Stimulated activated CD4-positive, alpha-beta T cell treated with anti-CD3 and anti-CD28 coated beads, Interleukin-2, amount 100 ng/mL, for 24 hours (primary cell): Measurements from ENCODE around the gene TMPRSS3.
A peak's percentile ranks its signal among the peaks of the same experiment; 100 is the strongest.

Source experiments
- DNase-seq, 2 donors: peaks; one replicate each; pipeline ENCODE4 v3.0.0-alpha.2; 2020

TMPRSS3 gene

DNA sequence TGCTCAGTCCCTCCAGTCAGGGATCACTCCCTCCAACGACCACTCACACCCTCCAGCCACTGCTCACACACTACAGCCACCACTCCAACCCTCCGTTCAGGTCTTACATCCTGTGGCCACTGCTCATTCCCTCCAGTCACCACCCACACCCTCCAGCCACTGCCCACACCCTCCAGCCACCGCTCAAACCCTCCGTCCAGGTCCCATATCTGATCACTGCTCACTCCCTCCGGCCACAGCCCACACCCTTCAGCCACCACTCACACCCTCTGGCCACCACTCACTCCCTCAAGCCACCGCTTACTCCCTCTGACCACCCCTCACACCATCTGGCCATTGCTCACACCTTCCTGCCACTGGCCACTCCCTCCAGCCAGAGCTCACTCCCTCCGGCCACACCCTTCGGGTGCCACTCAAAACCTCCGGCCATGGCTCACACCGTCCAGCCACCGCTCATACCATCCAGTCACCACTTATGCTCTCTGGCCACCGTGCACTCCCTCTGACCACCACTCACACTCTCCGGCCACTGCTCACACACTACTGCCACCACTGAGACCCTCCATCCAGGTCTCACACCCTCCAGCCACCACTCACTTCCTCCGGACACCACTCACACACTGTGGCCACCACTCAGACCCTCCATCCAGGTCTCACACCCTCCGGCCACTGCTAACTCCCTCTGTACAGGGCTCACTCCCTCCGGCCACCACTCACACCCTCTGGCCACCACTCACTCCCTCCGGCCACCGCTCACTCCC is 24.8 kb downstream of the TMPRSS3 start:
- no peak for DNase-seq

DNA sequence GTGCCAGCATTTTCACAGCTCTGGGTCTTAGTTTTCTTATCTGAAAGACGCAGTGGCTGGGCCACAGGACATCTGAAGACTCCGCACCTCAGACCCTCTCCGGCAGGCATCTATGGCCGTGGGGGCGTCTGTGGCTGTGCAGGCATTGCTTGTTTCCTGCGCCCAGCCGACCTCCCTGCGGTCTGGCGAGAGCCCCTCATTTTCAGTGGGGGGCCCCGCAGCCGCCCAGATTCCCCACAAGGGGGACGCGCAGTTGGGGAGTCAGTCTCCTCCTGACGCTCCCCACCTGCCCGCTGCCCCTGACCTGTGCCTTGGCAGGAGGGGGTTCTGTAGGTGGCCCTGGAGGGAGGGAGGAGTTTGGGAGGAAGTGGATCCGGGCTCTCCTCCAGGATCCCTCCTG is 26.0 kb downstream of the TMPRSS3 start:
- DNase-seq = no peak

DNA sequence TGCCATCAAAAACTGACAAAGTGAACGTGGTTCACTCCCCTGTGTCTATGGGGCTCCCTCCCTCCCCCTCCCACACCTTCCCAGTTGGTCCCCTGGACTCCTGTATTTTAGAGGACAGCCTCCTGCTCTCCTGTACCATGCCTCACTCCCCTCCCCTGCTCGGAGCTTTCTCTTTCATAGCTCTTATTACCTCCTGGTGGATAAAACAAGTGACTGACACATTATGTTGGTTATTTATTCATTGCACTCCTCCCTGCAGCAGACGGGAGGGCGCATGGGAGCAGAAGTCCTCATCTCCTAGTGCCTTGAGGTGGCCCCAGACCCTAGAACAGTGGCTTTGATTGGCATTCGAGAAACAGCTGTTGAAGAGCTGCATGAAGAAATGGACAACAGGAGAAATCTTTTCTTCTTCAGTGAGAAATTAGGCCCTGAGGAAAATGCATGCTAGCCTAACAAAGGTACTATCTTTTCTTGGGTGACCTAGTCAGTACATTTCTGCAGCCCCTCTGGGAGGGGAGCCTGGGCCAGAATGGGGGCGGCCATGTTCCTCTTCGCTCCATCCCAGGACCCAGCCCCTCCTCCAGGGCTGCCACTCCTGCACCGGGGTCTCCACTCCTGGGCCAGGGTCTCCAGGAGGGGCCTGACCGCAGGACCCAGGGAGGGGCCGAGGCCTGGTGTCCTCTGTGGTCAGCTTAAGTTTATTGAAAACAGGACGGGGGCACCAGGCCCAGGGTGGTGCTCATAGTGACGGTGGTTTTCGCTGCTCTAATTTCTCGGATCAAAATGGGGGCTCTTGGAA is 28.3 kb downstream of the TMPRSS3 start:
- DNase-seq = no peak

DNA sequence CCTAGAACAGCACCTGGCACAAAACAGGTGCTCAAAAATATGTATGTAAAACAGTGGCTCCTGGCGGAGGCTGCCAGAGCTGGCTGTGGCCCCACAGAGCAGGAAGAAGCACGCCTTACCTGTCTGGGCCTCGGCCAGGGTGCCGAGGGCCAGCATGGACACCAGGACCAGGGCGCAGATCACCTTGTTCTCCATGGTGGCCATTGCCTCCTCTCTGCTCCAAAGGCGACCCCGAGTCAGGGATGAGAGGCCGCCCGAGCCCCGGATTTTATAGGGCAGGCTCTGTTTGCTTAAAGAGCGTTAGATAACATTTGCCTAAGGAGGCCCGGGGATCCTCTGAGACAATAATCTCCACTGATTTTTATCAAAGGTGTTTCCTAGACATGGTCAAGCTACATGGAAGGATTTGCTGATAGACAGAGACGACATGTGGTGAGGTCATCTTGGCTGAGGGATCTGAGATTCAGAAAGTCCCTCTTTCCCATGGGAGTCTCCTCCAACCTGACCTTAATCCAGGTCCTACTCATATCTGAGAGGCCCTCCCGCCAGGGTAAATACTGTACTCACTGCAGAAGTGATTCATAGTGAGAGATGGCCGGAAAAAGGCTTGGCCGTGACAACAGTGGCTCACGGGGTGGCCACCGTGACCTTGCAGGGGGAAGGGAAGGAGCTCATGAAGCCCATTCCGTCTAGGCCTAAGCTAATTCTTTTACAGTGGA is 29.4 kb downstream of the TMPRSS3 start, which contains the start of gene TFF1:
Gene TFF1, minus strand, starts transcription at position 244 of the 719 bp plus-strand sequence. Its CDS starts 40 bp downstream, at position 204.
- DNase-seq = no peak

DNA sequence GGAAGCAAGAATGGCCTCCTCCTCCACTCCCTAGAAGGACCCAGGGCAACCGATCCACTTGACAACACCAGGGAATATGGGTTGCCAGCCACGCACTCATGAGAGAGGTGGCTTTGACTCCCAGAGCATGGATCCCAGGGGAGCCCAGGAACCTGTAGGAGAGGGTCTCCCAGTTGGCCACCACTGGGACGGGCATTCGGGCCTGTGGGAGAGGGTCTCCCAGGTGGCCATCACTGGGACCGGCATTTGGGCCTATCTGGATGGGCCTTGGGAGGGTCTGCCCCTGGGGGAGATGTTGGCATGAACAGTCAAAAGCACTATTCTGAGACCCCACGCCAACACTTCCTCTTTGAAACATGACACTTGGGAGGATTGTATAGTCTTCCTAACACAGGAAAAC is 30.1 kb downstream of the TMPRSS3 start:
- DNase-seq = no peak

DNA sequence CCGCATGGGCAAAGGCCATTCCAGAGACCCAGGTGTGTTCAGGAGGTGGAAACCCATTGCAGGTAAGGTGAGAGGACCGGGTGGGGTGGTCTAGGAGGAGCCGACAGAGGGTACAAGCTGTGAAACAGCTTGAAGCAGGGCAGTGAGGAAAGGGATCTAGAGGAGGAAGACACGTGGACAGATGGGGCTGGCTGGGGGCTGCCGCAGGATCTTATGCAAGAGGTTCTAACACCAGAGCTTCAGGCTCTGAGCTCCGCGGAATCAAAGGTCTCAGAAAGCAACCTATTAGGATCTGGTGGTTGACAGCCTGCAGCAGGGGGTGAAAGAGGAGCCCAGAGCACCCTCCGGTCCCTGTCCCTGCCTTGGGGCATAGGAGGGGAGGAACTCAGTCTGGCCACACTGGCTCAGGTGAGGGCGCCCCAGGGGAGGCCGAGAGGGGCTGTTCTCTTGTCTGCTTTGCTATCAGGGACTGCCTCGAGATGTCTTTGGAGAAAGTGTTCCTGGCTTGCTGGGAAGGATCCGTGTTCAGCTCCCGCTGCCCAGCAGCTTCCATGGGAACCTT is 31.5 kb downstream of the TMPRSS3 start:
- no peak for DNase-seq

DNA sequence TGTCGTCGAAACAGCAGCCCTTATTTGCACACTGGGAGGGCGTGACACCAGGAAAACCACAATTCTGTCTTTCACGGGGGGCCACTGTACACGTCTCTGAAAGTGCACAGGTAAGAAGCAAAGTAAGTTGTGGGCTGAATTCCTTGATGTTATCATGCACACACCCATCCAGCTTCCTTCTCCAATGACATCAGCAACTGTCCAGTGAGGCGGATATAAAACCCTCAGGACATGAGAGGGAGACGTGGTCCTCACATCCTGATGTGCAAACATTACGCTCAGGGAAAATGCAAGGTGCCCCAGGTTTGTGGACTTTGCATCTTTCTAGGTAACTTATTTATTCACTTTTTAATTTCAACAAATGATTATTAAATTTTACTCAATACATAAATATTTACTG is 32.5 kb downstream of the TMPRSS3 start:
- no peak for DNase-seq

DNA sequence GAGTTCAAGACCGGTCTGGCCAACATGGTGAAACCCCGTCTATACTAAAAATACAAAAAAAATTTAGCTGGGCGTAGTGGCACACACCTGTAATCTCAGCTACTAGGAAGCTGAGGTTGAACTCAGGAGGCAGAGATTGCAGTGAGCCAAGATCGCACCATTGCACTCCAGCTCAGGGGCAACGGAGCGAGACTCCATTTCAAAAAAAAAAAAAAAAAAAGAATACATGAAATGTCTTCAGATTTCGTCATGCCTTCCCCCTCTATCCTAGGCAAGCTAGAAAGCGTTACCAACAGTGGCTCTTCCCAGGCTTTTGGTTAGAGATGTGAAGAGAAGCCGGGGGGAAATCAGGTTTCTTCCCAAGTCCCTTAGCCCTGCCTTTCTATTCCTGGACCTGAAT is 33.2 kb downstream of the TMPRSS3 start:
- no peak for DNase-seq

DNA sequence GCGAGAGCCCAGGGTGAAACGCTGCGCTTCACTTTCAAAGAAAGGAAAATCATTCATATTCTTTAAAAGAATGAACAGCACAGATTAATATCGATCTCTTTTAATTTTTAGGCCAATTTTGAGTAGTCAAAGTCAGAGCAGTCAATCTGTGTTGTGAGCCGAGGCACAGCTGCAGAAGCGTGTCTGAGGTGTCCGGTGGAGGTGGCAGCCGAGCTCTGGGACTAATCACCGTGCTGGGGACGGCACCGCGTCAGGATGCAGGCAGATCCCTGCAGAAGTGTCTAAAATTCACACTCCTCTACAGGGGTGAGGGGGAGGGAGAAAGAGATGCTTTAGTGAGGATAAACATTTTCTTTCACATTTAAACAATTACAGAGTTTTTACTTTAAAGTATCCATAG is 33.7 kb downstream of the TMPRSS3 start:
- DNase-seq = no peak

DNA sequence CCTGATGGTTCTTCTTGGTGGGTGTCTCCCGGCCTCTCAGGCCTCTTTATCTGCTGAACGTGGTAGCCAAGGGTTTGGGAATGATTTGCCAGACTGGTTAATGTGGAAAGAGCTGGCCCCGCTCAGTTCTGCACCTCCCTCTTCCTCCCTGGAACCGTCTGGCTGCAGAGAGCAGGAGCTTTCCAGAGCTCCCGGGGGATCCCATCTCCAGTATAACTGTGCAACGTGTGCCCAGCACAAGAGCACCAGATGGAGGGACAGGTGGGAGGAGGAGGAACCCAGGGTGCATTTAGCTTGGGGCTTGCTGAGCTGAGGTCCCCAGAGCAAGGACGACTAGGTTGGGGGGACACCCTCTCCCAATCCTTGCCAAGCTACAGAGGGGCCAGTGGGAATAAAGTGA is 34.6 kb downstream of the TMPRSS3 start:
- DNase-seq = no peak

DNA sequence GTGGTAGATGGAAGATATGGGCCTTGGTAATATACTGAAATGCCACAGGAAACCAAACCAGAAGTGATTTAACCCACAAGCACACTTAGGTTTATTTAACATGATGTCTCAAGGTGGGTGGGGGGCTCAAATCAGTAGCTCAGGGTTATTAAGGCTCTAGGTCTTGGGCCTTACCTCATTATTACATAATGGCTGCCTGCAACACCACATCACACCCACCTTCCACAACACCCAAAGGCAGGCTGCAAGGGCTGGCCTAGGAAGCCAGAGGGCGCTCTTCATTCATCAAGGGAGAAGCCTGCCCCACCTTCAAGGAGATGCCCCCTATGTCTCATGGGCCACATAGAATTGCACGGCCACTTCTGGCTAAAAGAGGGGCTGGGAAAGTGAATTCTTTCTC is 35.5 kb downstream of the TMPRSS3 start:
- DNase-seq = peak in 1 of 2 donors; percentile 45

DNA sequence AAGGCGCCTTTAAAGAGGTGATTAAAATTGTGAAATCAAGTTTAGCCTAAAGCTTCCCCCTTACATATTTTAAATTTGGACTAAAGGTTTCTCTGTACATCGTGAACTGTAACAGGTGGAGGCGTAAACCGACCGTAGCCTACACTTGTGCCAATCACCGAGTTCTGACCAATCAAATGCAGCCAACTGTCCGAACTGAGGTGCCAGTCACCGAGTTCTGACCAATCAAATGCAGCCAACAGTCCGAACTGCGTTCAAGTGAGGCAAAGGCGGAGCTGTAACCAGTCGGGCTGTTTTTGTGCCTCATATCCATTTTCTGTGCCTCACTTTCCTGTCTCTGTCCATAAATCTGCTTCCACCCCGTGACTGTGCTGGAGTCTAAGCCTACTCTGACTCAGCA is 36.9 kb downstream of the TMPRSS3 start:
- no peak for DNase-seq

DNA sequence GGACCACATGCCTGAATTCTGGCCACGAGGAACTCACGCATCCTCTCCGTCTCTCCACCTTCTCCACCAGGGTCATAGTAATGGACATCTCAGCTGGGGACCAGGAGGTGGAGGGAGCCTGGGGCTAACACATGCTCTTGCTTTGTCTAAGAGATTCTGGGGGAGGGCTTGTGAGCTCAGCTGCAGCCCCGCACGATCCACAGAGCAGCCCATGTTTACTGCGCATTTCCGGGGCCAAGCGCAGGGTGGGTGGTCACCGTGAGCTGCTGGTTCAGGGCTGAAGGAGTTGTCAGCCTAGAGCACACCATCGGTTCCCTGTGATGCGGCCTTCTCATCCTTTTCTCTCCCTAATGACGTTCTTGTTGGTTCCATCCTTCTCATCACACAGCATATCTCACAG is 37.6 kb downstream of the TMPRSS3 start:
- no peak for DNase-seq

DNA sequence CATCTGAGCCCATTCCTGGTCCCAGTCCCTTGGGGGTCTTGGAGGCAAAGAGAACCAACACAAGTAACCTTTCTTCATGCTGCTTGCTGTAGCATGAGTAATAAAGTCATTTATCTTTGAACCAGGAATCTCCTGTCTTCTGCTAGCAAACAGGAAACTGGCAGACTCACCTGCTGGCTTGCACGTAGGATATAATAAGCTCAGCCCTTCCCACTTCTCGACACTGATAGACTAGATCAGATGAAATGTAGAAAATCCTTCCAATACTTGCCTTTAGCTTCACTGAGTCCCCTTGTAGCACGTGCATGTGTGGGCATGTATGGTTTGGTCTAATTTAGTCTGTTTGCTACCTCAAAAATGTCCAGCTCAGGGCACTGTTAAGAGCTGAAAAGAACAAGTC is 38.5 kb downstream of the TMPRSS3 start:
- no peak for DNase-seq

DNA sequence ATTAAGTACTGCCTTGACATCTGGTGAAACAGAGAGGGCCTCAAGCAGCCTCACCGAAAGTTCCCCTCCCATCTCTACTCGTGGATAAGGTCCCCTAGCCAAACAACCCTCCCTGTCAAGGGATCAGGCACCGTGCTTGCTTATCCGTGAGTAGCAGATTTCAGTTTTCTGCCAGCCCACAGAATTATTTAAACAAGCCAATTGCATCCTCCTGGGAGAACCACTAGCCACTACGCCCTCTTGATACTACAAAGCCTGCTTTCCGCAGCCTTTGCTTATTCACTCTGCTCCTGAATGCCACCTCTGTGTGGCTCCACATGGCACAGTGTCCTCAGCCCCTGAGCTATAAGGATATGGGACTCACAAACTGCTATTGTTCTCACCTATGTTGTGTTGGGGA is 39.2 kb downstream of the TMPRSS3 start:
- no peak for DNase-seq

DNA sequence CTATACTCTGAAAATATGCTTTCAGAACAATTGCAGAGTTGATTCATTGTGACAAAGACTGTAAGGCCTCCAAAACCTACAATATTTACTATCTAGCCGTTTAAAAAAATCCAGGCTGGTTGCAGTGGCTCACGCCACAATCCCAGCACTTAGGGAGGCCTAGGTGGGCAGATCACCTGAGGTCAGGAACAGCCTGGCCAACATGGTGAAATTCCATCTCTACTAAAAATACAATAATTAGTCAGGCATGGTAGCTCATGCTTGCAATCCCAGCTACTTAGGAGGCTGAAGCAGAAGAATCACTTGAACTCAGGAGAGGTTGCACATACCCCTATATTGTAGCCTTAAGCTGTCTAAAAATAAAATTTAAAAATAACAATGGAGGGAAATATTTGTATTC is 39.8 kb downstream of the TMPRSS3 start:
- DNase-seq = no peak

DNA sequence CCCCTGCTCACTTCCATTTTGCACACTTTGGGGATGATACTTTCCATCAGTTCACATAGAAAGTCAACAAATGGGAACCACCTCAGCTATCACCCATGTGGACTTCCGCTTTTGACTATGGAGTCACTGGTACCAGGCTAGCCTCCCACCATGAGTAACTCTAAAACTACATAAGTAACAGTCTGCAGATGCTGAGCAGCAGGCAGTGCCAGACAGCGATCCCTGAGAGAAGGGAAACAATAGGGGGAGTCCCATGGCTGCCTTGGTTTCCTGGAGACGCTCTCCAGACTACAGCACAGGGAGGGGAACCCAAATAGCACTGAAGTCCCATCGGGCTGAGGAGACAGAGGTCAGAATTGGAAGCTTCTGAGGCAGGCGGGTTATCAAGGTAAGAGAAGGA is 42.2 kb downstream of the TMPRSS3 start:
- no peak for DNase-seq

DNA sequence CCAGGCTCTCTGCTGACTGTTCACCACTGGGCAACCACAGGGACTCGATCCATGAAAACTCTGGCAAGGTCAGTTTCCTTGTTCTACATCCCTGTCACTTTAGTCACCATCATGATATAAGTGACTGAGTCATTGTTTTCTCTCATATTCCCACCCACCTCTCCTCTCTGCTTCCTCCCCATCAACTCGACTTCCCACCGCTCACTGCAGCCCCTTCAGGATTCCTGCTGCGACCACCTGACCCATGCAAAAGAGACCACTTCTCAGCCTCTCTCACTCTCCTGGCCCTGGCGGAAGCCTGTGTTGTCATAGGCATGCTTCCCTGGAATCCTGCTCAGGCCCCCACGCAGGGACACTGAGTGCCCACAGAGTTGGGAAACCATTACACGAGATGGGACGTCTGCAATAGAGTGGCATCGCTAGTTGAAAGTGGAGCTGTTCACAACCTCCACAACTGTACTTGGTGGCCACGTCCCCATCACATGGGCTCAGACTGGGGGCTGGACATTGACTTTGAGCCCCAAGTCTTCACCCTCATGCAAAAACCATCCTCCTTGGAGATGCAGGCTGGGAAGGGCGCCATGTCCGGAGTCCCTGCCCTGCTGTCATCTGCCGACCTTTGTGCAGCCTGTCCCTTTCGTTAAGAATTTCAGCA is 43.3 kb downstream of the TMPRSS3 start:
- no peak for DNase-seq

DNA sequence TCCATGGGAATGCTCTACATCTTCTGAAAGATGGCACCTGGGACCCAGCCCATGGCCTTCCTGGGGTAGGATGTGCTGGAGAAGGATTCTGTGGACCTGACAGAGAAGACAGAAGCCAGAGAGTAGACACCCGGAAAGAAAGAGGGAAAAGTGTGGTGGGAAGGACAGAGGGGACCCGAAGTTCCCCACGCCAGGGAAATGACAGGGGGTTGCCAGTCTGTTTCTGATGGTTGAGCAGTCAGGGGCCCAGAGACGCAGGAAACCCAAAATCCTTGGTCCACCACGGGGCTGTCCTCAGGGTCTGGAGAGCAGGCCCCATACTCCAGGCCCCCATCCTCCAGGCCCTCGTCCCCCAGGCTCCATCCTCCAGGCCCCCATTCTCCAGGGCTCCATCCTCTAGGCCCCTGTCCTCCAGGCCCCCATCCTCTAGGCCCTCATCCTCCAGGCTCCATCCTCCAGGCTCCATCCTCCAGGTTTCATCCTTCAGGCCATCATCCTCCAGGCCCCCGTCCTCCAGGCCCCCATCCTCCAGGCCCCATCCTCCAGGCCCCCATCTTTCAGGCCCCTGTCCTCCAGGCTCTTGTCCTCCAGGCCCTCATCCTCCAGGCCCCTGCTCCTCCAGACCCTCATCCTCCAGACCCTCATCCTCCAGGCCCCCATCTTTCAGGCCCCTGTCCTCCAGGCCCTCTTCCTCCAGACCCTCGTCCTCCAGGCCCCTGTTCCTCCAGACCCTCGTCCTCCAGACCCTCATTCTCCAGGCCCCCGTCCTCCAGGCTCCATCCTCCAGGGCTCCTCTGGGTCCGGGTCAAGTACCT is 44.0 kb downstream of the TMPRSS3 start:
- no peak for DNase-seq

DNA sequence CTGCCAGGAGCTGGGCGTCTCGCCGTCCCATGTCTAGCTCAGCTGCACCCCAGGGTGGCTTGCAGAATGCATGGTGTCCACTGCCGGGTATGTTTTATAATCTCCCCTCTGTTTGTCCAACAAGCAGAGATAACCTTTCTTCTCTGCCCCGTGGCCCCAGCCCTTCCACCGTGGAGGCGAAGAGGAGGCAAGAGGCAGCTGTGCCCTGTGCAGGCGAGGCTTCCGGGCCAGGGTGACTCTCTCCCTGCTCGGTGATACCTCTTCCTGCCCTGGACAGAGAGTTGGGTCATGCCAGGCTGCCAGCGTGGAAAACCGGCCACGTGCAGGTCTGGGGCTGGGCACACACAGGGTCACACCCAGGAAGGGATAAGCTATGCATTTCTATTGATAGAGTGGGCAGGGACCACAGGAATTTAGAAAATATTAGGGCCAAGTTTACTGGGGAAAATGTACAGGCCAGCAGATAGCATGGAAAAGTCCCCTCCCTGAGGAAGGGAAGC is 44.9 kb downstream of the TMPRSS3 start, which contains the start of gene TFF2:
Gene TFF2, minus strand, starts transcription at position 68 of the 500 bp plus-strand sequence. Its CDS starts 37 bp downstream, at position 31.
- DNase-seq = no peak

DNA sequence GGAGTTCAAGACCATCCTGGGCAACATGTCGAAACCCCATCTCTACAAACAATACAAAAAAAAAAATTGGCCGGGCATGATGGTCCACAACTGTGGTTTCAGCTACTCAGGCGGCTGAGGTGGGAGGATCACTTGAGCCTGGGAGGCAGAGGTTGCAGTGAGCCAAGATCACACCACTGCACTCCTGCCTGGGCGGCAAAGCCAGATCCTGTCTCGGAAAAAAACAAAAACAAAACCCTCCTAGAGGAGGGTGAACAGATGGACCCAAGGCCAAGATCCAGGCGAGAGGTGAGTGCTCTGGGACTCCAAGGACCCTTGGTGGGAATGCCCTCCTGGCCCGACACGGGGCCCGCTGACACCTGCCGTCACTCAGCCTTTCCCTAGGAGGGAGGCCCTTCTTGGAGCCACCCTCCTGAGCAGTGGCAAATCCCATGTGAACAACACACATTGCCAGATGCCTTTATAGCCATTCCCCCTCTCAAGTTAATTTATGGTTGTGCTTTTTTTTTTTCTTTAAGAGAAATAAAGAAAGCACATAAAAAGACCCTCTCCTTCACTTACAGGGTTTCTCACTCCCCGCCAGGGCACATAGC is 45.4 kb downstream of the TMPRSS3 start:
- no peak for DNase-seq
